ENCODE measurements around the gene PLK1. TPM values are rescaled to one million over a fixed set of nuclear protein-coding genes. Genes with fewer than 3 reads are reported as not detected.

The PLK1 gene
- total and polyA plus RNA-seq, 2 of the 13 experiments (the other 11 are each of a cell fraction or from before 2014, with no cell fraction given): 71.5 to 76.3 TPM

GRCh38 chr16:23640931-23641765 lies 37.5 kb upstream of the PLK1 start, which contains the start of the genes DCTN5 and PALB2 (continued):
- TF ChIP-seq MTERF4 (CRISPR knock-in tag; IDR thresholded peaks at IDR 0.05) (peak; percentile 92), TOE1 (CRISPR knock-in tag; IDR thresholded peaks at IDR 0.05) (peak; percentile 31; the same call in 1 of the 2 replicates), ZNF446 (CRISPR knock-in tag; IDR thresholded peaks at IDR 0.05) (peak; percentile 96; the same call in 1 of the 2 replicates), ZFP37 (CRISPR knock-in tag; IDR thresholded peaks at IDR 0.05; ENCODE audit: borderline replicate concordance) (peak; percentile 86), TSC22D2 (CRISPR knock-in tag; IDR thresholded peaks at IDR 0.05; ENCODE audit: borderline replicate concordance) (peak; percentile 86; the same call in 1 of the 2 replicates), ZEB1 (IDR thresholded peaks at IDR 0.05; ENCODE audit: insufficient replicate concordance, low read depth) (peak; percentile 54), EHMT2 (IDR thresholded peaks at IDR 0.05; ENCODE audit: borderline replicate concordance, low read depth, low read length) (no peak), GABPB1 (CRISPR knock-in tag; IDR thresholded peaks at IDR 0.05) (peak; percentile 98), HMGA1 (CRISPR knock-in tag; conservative IDR thresholded peaks at IDR 0.05) (no peak), ZBTB42 (CRISPR knock-in tag; IDR thresholded peaks at IDR 0.05) (peak; percentile 71; the same call in 1 of the 2 replicates), NFAT5 (CRISPR knock-in tag; IDR thresholded peaks at IDR 0.05) (peak; percentile 98), BRD4 (CRISPR knock-in tag; IDR thresholded peaks at IDR 0.05) (peak; percentile 97), ZNF160 (CRISPR knock-in tag; IDR thresholded peaks at IDR 0.05) (peak; percentile 74), ZNF543 (CRISPR knock-in tag; IDR thresholded peaks at IDR 0.05) (peak; percentile 95; the same call in 1 of the 2 replicates)
- TF ChIP-seq, protein P1, sequence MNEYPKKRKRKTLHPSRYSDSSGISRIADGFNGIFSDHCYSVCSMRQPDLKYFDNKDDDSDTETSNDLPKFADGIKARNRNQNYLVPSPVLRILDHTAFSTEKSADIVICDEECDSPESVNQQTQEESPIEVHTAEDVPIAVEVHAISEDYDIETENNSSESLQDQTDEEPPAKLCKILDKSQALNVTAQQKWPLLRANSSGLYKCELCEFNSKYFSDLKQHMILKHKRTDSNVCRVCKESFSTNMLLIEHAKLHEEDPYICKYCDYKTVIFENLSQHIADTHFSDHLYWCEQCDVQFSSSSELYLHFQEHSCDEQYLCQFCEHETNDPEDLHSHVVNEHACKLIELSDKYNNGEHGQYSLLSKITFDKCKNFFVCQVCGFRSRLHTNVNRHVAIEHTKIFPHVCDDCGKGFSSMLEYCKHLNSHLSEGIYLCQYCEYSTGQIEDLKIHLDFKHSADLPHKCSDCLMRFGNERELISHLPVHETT (CRISPR knock-in tag; conservative IDR thresholded peaks at IDR 0.05): peak; percentile 84; the same call in 1 of the 2 replicates
- TF ChIP-seq, protein P2, sequence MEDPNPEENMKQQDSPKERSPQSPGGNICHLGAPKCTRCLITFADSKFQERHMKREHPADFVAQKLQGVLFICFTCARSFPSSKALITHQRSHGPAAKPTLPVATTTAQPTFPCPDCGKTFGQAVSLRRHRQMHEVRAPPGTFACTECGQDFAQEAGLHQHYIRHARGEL (CRISPR knock-in tag; IDR thresholded peaks at IDR 0.05): peak; percentile 95; the same call in 1 of the 2 replicates
- TF ChIP-seq, protein P3, sequence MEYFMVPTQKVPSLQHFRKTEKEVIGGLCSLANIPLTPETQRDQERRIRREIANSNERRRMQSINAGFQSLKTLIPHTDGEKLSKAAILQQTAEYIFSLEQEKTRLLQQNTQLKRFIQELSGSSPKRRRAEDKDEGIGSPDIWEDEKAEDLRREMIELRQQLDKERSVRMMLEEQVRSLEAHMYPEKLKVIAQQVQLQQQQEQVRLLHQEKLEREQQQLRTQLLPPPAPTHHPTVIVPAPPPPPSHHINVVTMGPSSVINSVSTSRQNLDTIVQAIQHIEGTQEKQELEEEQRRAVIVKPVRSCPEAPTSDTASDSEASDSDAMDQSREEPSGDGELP (IDR thresholded peaks at IDR 0.05; ENCODE audit: borderline replicate concordance, low read depth): peak; percentile 99
- TF ChIP-seq, protein P4, sequence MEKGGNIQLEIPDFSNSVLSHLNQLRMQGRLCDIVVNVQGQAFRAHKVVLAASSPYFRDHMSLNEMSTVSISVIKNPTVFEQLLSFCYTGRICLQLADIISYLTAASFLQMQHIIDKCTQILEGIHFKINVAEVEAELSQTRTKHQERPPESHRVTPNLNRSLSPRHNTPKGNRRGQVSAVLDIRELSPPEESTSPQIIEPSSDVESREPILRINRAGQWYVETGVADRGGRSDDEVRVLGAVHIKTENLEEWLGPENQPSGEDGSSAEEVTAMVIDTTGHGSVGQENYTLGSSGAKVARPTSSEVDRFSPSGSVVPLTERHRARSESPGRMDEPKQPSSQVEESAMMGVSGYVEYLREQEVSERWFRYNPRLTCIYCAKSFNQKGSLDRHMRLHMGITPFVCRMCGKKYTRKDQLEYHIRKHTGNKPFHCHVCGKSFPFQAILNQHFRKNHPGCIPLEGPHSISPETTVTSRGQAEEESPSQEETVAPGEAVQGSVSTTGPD (CRISPR knock-in tag; IDR thresholded peaks at IDR 0.05): peak; percentile 71; the same call in 1 of the 2 replicates

All from HepG2 (cell line).